ENCODE data around the gene FAR2.

Gene FAR2
- total RNA-seq, result 7.7 to 9.5 (median 9.2) reads per million in 3 donors

GRCh38 chr12:29148911-29149690, at the start of gene FAR2:
TSS of gene FAR2 (plus strand) at chr12:29149278. CDS start at chr12:29270450, 121,172 bp downstream.
- Histone ChIP-seq H3K4me1 (ENCODE audit: control insufficient read depth, insufficient read depth, low read length, poor library complexity, severe bottlenecking) (peaks cover 8% of the 10 kb centered on the region), H3K36me3 (ENCODE audit: control insufficient read depth, insufficient read depth, low read length) (no peaks in the 10 kb centered on the region), H3K27me3 (replicated peaks; ENCODE audit: control insufficient read depth, insufficient read depth, low read length, poor library complexity, severe bottlenecking) (no peaks in the 10 kb centered on the region), H3K4me3 (ENCODE audit: insufficient read depth, low read depth, low read length, poor library complexity, severe bottlenecking) (peak within 1 kb of the TSS; percentile 93), H3K9me3 (ENCODE audit: control insufficient read depth, low read length) (no peaks in the 10 kb centered on the region), H3K27ac (ENCODE audit: insufficient read depth, low read length, poor library complexity, severe bottlenecking) (peak within 1 kb of the TSS; percentile 60)
- peak; percentile 14 to 31 (median 30) for DNase-seq

DNA sequence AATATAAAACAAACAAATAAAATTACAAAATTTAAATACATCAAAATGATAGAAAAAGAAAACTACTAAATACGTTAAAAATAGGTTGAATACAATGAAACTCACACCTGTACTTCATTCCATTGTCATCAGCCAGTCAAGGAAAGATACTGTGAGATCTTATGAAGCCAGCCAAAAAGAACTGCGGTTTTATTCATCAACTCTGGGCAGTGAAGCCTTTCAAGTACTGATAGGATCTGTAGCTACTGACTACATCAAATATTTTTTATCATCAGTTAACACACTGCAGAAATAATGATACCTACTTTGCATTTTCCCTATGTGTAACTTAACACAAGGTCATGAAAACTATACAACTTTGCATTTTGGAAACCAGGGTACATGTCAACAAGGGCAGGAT, 46.3 kb upstream of the FAR2 start:
- Histone ChIP-seq H3K27me3 (replicated peaks; ENCODE audit: control insufficient read depth, insufficient read depth, low read length, poor library complexity, severe bottlenecking) (no peaks in the 10 kb centered on the region), H3K27ac (ENCODE audit: insufficient read depth, low read length, poor library complexity, severe bottlenecking) (peak overlapping the region; percentile 69), H3K36me3 (ENCODE audit: control insufficient read depth, insufficient read depth, low read length) (no peaks in the 10 kb centered on the region), H3K4me1 (ENCODE audit: control insufficient read depth, insufficient read depth, low read length, poor library complexity, severe bottlenecking) (peaks cover 24% of the 10 kb centered on the region), H3K9me3 (ENCODE audit: control insufficient read depth, low read length) (no peaks in the 10 kb centered on the region), H3K4me3 (ENCODE audit: insufficient read depth, low read depth, low read length, poor library complexity, severe bottlenecking) (peak overlapping the region; percentile 31)
- no peak for DNase-seq

DNA sequence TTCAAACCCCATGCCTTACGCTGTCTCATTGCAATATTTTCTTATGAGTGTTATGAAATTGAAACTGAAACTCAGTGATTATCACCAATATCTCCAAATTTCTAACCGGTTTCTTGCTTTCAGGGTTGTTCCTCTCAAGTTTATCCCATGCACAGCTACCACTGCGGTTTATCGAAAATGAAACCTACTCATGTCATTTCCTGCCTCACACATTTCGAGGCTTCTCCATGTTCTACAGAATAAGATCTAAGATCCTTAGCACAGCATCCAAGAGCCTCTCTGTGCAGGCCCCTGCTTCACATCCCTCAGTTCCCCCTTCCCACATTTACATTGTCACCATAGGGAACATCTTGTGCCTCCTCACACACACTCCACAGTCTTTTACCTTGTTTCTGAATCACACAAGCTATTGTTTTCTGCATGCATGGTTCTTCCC, 45.5 kb upstream of the FAR2 start:
- Histone ChIP-seq H3K27me3 (replicated peaks; ENCODE audit: control insufficient read depth, insufficient read depth, low read length, poor library complexity, severe bottlenecking) (no peaks in the 10 kb centered on the region), H3K4me1 (ENCODE audit: control insufficient read depth, insufficient read depth, low read length, poor library complexity, severe bottlenecking) (peaks cover 24% of the 10 kb centered on the region), H3K9me3 (ENCODE audit: control insufficient read depth, low read length) (no peaks in the 10 kb centered on the region), H3K27ac (ENCODE audit: insufficient read depth, low read length, poor library complexity, severe bottlenecking) (peak overlapping the region; percentile 69), H3K4me3 (ENCODE audit: insufficient read depth, low read depth, low read length, poor library complexity, severe bottlenecking) (peak overlapping the region; percentile 31), H3K36me3 (ENCODE audit: control insufficient read depth, insufficient read depth, low read length) (no peaks in the 10 kb centered on the region)
- DNase-seq, result peak in 2 of 3 donors; percentile 13 to 36

GRCh38 chr12:29104516-29104915, 44.6 kb upstream of the FAR2 start:
- DNase-seq, result no peak
- no peak overlapping the region for H3K4me3 ChIP-seq (ENCODE audit: insufficient read depth, low read depth, low read length, poor library complexity, severe bottlenecking)
- H3K4me1 ChIP-seq (ENCODE audit: control insufficient read depth, insufficient read depth, low read length, poor library complexity, severe bottlenecking), result peaks cover 24% of the 10 kb centered on the region
- H3K36me3 ChIP-seq (ENCODE audit: control insufficient read depth, insufficient read depth, low read length), result no peaks in the 10 kb centered on the region
- peak overlapping the region; percentile 69 for H3K27ac ChIP-seq (ENCODE audit: insufficient read depth, low read length, poor library complexity, severe bottlenecking)
- no peaks in the 10 kb centered on the region for H3K27me3 ChIP-seq (replicated peaks; ENCODE audit: control insufficient read depth, insufficient read depth, low read length, poor library complexity, severe bottlenecking)
- no peaks in the 10 kb centered on the region for H3K9me3 ChIP-seq (ENCODE audit: control insufficient read depth, low read length)

DNA sequence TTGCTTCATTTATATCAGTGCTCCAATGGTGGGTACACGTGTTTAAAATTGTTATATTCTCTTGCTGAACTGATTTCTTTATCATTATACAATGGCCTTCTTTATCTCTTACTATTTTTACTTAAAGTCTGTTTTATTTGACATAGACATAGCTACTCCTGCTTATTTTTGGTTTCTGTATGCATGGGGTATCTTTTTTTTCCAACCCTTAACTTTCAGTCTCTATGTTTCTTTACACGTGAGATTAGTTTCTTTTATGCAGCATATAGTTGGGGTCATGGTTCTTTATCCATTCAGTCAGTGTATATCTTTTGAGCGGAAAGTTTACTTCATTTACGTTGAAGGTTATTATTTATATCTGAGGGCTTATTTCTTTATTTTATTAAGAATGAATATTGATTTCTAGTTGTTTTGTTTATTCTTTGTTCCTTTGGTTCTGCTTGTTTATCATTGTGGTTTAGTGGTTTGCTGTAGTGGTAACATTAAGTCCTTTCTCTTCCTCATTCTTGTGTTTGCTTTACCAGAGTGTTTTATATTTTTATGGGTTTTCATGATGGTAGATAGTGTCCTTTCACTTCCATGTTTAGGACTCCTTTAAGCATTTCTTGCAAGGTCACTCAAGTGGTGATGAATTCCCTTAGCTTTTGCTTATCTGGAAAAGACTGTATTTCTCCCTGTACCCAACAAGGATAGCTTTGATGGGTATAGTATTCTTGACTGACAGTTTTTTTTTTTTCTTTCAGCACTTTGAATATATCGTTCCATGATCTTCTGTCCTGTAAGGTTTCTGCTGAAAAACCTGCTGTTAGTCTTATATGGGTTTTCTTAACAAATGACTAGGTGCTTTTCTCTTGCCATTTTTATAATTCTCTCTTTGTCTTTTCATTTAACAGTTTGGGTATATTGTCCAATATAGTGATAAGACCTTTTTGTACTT, 38.3 kb upstream of the FAR2 start:
- H3K4me3 ChIP-seq (ENCODE audit: insufficient read depth, low read depth, low read length, poor library complexity, severe bottlenecking), result no peak overlapping the region
- no peak overlapping the region for H3K27ac ChIP-seq (ENCODE audit: insufficient read depth, low read length, poor library complexity, severe bottlenecking)
- no peaks in the 10 kb centered on the region for H3K27me3 ChIP-seq (replicated peaks; ENCODE audit: control insufficient read depth, insufficient read depth, low read length, poor library complexity, severe bottlenecking)
- no peak for DNase-seq
- peaks cover 3% of the 10 kb centered on the region for H3K9me3 ChIP-seq (ENCODE audit: control insufficient read depth, low read length)
- no peaks in the 10 kb centered on the region for H3K4me1 ChIP-seq (ENCODE audit: control insufficient read depth, insufficient read depth, low read length, poor library complexity, severe bottlenecking)
- no peaks in the 10 kb centered on the region for H3K36me3 ChIP-seq (ENCODE audit: control insufficient read depth, insufficient read depth, low read length)

- Histone ChIP-seq H3K4me1 (ENCODE audit: control insufficient read depth, insufficient read depth, low read length, poor library complexity, severe bottlenecking) (no peaks in the 10 kb centered on the region), H3K27me3 (replicated peaks; ENCODE audit: control insufficient read depth, insufficient read depth, low read length, poor library complexity, severe bottlenecking) (no peaks in the 10 kb centered on the region), H3K4me3 (ENCODE audit: insufficient read depth, low read depth, low read length, poor library complexity, severe bottlenecking) (no peak overlapping the region), H3K27ac (ENCODE audit: insufficient read depth, low read length, poor library complexity, severe bottlenecking) (no peak overlapping the region), H3K36me3 (ENCODE audit: control insufficient read depth, insufficient read depth, low read length) (no peaks in the 10 kb centered on the region), H3K9me3 (ENCODE audit: control insufficient read depth, low read length) (peaks cover 3% of the 10 kb centered on the region)
- DNase-seq, result no peak
Measured at GRCh38 chr12:29113101-29113500, 36.0 kb upstream of the FAR2 start.

DNA sequence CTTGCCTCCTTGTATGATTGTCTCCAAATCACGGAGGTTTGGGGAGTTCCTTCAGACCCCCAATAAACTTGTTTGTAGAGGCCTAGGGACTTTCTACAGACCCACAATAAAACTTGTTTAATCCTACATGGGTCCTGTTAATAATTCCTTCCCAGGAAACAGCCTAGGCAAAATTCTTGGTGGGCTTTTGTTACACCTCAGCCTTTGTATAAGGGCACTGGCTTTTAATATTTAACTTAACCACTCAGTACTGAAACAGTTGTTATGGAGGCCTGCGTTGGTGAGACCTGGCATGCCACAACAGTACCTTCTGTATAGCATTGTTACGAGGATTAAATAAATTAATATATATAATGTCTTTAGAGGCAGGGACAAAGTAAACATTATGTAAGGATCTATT, 32.7 kb upstream of the FAR2 start:
- Histone ChIP-seq H3K27me3 (replicated peaks; ENCODE audit: control insufficient read depth, insufficient read depth, low read length, poor library complexity, severe bottlenecking) (no peaks in the 10 kb centered on the region), H3K36me3 (ENCODE audit: control insufficient read depth, insufficient read depth, low read length) (no peaks in the 10 kb centered on the region), H3K27ac (ENCODE audit: insufficient read depth, low read length, poor library complexity, severe bottlenecking) (no peak overlapping the region), H3K4me1 (ENCODE audit: control insufficient read depth, insufficient read depth, low read length, poor library complexity, severe bottlenecking) (no peaks in the 10 kb centered on the region), H3K4me3 (ENCODE audit: insufficient read depth, low read depth, low read length, poor library complexity, severe bottlenecking) (no peak overlapping the region), H3K9me3 (ENCODE audit: control insufficient read depth, low read length) (no peaks in the 10 kb centered on the region)
- no peak for DNase-seq

- Histone ChIP-seq H3K4me1 (ENCODE audit: control insufficient read depth, insufficient read depth, low read length, poor library complexity, severe bottlenecking) (no peaks in the 10 kb centered on the region), H3K27ac (ENCODE audit: insufficient read depth, low read length, poor library complexity, severe bottlenecking) (no peak overlapping the region), H3K27me3 (replicated peaks; ENCODE audit: control insufficient read depth, insufficient read depth, low read length, poor library complexity, severe bottlenecking) (no peaks in the 10 kb centered on the region), H3K9me3 (ENCODE audit: control insufficient read depth, low read length) (no peaks in the 10 kb centered on the region), H3K36me3 (ENCODE audit: control insufficient read depth, insufficient read depth, low read length) (no peaks in the 10 kb centered on the region), H3K4me3 (ENCODE audit: insufficient read depth, low read depth, low read length, poor library complexity, severe bottlenecking) (no peak overlapping the region)
- DNase-seq, result no peak
Measured at GRCh38 chr12:29131539-29131938, 17.5 kb upstream of the FAR2 start.

DNA sequence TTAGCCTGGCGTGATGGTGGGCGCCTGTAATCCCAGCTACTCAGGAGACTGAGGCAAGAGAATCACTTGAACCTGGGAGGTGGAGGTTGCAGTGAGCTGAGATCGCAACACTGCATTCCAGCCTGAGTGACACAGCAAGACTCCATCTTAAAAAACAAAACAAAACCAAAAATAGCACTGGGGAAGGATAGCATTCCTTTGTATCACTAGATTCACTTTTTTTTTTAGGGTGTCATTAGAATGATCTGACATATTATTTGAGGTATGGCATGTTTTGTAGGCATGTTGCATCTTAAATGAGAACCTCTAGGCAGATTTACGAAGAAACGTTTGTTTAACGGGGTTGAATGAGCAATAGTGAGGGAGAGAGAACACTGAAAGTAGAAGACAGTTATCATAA, 16.8 kb upstream of the FAR2 start:
- DNase-seq, result no peak
- Histone ChIP-seq H3K27ac (ENCODE audit: insufficient read depth, low read length, poor library complexity, severe bottlenecking) (no peak overlapping the region), H3K27me3 (replicated peaks; ENCODE audit: control insufficient read depth, insufficient read depth, low read length, poor library complexity, severe bottlenecking) (no peaks in the 10 kb centered on the region), H3K9me3 (ENCODE audit: control insufficient read depth, low read length) (no peaks in the 10 kb centered on the region), H3K4me1 (ENCODE audit: control insufficient read depth, insufficient read depth, low read length, poor library complexity, severe bottlenecking) (no peaks in the 10 kb centered on the region), H3K36me3 (ENCODE audit: control insufficient read depth, insufficient read depth, low read length) (no peaks in the 10 kb centered on the region), H3K4me3 (ENCODE audit: insufficient read depth, low read depth, low read length, poor library complexity, severe bottlenecking) (no peak overlapping the region)

DNA sequence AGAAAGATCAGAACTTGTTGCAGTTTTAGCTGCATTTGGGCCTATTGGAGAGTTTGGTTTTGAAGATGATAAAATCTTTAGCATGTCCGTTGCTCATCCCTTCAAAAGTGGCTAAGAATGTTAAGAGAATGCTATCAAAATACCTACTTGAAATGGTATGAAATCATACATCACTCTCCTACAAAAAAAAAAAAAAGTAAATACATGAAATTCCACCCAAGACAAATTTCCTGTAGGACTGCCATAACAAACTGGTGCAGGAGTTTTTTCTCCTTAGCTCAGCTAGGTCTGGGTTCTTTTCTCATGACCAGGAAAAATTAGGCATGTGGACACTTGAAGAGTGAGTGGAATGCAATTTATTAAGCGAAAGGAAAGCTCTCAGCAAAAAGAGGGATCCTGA, 15.9 kb upstream of the FAR2 start:
- no peaks in the 10 kb centered on the region for H3K4me1 ChIP-seq (ENCODE audit: control insufficient read depth, insufficient read depth, low read length, poor library complexity, severe bottlenecking)
- DNase-seq, result no peak
- H3K4me3 ChIP-seq (ENCODE audit: insufficient read depth, low read depth, low read length, poor library complexity, severe bottlenecking), result no peak overlapping the region
- H3K9me3 ChIP-seq (ENCODE audit: control insufficient read depth, low read length), result no peaks in the 10 kb centered on the region
- no peaks in the 10 kb centered on the region for H3K27me3 ChIP-seq (replicated peaks; ENCODE audit: control insufficient read depth, insufficient read depth, low read length, poor library complexity, severe bottlenecking)
- H3K27ac ChIP-seq (ENCODE audit: insufficient read depth, low read length, poor library complexity, severe bottlenecking), result no peak overlapping the region
- H3K36me3 ChIP-seq (ENCODE audit: control insufficient read depth, insufficient read depth, low read length), result no peaks in the 10 kb centered on the region
